KG1 (cell line): ENCODE measurements around the gene MBP.

ENCODE experiments used
- DNase-seq: peaks from one replicate; lab custom pipeline; 2025; lab: John Stamatoyannopoulos, UW

Gene MBP

DNA sequence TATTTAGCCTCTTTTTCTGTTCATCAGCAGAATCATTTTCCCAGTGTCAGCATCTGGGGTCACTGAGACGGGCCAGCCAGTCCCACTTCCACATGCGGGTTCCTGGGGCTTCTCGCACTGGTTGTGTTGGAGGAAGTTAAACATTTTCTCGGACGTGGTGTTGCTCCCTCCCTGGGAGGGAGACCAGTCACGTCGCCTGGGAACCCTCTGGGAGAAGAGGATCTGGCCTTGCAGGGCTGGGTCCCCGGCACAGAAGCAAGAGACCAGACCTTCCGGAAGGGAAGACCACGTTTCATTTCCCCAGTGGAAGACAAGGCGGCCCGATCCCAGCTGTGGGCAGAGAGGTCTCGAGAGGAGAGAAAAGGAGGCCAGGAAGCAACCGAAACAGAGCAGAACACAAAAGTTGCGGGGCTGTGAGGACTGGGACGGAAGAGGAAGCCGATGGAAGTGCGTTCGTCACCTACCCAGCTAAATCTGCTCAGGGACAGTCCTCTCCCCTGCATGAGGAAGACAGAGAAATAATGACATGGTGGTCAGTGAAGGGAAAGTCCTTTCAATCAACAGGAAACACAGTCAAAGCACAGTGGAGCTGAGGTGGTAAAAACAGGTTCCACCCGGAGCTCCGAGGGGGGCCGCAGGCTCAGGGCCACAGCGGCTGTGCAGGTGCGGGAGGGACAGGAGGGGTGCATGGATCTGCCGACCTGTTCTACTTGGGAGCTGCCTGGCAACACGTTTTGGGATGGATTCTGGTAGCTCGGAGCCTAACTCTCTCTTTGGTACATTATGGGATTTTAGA is 144.4 kb downstream of the MBP start:
- no peak for DNase-seq

DNA sequence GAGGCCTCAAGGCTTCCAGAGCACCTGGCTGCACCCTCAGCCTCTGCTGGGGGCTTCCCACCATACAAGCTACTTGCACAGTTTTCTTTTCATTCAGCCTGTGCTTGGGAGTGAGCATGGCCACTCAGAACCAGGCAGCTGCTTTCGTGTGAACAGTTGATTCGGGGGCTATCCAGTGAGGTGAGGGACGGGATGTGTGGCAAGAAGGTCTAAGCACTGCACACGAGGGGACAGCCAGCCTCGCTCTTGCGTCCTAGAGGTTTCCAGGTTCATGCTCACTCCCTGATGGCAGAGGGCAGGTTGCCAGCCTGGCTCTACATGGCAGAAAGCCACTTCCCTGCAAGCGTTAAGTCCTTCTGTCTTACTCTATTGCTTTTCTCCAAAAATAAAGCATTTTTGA is 146.2 kb downstream of the MBP start:
- DNase-seq, result no peak

- DNase-seq, result no peak
Measured at GRCh38 chr18:76985951-76986236, 146.7 kb downstream of the MBP start.

- DNase-seq, result no peak
Measured at GRCh38 chr18:76985156-76985950, 147.2 kb downstream of the MBP start.

DNA sequence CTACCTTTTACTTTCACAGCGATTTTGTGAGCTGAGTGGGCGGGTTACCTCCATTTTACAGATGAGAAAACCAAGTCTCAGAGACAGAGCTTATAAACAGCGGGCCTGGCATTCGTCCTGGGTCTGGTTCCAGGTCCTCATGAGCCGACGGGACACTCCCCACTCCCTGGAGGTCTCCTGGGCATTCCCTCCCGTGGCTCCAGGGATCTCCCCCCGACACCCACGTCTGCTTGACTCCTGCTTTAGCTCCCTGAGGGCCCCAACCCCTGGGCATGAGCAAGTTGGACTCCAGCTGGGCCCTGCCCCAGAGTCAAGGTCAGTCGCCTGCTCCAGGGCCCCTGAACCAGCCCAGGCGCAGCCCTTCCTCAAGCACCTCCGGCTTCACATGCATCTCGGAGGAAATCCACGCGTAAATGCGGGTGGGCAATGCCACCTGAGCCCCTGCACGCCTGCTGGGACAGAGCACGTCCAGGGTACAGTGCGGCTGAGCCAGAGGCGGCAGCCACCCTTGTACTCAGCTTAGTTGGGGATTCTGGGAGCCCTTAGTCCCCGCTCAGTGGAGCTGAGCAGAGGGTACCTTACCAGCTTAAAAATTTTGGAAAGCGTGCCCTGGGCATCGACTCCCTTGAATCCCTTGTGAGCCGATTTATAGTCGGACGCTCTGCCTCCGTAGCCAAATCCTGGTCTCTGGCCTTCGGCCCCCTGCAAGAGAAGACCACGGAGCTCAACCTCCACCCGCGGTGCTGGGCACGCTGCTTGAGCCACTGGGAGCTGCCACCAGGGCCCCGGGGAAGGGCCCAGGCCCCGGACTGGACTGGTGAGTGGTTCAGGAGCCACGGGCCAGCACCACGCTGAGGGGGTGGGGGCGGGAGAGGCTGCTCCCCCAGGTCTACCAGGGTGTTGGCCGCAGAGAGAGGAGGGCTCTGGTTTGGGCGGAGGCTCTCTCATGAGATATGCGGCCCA is 148.1 kb downstream of the MBP start:
- no peak for DNase-seq

GRCh38 chr18:76983613-76984051 is 149.0 kb downstream of the MBP start:
- DNase-seq, result no peak

DNA sequence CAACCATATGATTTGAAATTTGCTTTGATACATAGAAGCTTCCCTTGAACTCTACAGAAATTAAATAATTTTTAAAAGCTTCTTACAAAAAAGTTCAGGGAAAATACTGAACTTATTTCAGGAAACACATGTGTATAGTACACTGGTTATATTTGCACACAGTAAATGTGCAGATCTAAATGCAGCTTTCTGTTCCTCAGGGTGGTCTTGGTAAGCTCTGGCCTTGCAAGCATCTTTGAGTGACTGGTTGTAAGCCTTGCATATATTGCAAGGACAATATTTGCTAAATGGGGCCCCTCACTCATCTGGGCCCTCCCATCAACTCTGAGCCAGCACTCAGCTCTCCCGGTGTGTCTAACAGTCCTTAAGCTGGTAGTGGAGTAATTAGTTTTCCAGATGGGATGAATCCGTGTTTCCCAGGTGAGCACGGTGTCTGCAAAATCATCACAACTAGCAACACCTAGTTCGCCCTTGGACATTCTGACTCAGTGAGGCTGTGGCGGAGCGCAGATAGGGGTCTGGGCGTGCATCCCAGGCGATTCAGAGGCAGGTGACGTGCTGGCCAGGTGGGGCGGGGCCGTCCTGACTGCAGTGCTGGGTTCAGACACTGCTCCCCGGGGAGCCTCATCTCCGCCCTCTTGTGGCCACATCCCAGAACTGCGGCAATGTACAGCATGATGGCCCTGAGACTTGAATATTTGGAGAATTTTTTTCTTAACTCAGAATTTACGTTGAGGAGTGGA is 149.6 kb downstream of the MBP start:
- DNase-seq, result peak; percentile 47

DNA sequence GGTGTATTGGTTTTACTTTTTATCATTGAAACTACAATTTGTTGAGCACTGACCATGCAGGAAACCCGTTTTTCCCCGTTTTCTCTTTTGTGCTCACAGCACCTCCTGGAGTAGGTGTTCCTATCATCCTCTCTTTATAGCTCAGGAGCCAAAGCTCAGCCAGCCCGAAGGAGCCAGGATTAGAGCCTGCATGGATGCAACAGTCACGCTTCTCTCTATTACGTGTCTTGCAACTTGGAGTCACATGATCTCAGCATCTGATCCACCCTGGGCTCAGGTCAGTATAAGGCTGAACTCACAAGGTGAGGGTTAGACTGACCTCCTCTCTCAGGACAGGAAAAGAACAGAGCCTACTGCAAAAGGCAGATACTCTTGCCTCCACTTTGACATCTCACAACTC is 150.5 kb downstream of the MBP start:
- DNase-seq, result no peak

DNA sequence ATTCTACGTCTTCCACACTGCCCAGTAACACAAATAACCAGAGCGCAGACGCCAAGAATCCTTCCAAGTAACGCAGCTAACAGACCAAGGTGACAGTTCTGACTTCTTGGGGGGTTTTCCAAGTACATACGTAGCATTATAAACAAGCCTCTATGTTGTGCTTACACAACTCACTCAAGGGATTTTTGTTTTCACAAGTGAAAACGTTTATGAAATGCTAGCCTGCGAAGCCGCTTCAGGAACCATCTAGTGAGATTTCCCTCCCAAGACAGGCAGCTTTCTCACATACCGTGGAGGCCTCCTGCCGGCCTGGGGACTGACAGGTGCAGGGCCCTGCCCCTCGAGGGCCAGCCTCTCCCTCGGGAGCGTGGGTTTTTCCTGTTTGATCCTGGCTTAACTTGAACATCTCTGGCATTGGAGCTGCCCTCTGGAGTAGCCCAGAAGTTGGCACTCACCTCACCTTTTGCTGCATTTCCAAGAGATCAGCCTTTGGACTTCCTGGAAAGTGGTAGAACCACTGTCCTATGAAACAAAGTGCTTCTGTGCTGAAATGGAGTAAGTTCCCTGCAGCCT is 151.1 kb downstream of the MBP start:
- no peak for DNase-seq

- no peak for DNase-seq
Measured at GRCh38 chr18:76980663-76981395, 151.8 kb downstream of the MBP start.

GRCh38 chr18:76979906-76980305 is 152.7 kb downstream of the MBP start:
- DNase-seq, result no peak

DNA sequence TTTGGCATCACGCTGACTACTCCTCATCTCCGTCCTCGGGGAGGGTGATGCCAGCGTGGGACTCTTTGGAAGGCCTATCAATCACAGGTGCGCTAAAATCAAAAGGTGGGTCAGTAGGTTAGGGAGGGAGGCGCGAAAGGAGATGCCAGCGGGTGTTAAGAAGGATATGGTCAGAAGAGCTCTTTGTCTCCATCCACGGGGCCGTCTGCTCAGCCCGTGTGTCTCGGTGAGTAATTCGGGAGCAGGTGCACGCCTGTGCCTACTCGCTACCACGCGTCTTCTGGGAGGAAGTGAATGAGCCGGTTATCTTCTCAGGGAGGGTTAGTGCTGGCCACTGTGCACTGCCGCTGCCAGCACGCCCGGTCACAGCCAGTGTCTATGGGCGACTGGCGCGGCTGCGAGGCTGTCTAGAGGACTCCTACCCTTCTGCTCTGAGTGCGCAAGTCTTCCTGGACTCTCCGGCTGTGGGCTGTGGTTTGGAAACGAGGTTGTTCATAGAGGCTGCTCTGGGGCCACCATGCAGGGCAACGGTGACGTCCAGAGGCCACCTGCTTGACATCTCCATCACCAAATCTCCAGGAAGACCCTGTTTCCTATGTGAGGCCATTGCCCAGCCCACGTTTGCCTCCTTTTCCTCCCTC is 153.4 kb downstream of the MBP start:
- no peak for DNase-seq

GRCh38 chr18:76978616-76979015 is 154.0 kb downstream of the MBP start:
- DNase-seq, result no peak

DNA sequence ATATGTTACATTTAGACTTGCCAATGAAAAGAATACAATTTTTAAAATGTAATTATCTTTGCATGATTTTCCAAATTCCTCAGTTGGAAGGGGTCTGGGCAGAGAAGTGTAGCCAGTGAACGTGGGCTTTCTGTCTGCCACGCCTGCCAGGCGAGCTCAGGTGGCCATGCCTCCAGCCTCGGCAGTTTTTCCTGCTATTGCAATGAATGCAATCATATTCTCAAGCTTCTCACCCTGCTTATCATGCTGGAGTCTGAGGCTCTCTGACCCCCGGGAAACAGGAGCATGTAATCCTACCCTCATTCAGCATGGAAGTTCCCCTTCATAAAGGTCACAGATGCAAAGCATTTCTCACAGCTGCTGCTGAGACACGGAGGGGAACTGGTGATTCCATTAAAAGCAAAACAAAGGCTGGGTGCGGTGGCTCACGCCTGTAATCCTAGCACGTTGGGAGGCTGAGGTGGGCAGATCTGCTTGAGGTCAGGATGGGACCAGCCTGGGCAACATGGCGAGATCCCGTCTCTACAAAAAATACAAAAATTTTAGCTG is 154.8 kb downstream of the MBP start:
- no peak for DNase-seq

- no peak for DNase-seq
Measured at GRCh38 chr18:76977108-76977621, 155.4 kb downstream of the MBP start.

GRCh38 chr18:76975577-76976110 is 156.9 kb downstream of the MBP start:
- no peak for DNase-seq

GRCh38 chr18:76974386-76974785 is 158.2 kb downstream of the MBP start:
- no peak for DNase-seq

DNA sequence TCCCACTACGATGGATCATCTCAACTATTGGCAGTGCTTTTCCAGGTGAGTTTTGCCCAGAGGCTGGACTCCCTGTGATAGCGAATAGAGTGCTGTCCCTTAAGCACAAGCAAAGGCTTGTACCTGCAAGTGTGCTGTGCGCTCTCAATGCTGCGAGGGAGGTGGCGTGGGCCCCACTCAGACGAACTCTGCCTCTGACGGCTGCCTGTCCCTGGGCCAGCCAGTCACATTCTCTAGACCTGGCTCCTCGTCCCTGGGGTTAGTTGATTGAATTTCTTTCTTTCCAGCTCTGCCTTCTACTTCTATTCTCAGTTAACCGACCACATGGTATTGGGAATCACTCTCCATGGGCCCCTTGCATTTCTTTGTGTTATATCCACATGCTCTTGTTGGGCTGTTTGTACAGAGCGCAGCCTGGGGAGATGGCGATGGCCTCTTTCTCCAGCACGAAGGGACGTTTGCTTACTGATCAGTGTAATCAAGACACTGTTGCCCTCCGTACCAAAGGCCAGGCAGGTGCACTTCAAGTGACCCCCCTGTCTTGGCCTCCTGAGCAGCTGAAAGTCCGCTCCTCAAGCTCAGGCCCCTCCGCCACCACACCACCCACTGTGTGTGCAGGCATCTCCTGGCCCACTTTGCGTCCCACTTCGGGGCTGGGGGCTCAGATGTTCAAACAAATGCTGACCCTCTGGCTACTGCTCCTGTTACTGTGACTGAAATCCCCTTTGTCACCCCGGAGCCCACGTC is 158.9 kb downstream of the MBP start:
- DNase-seq, result no peak
